Measurements from ENCODE around the gene SLC38A5. TPM values are rescaled to one million over a fixed set of nuclear protein-coding genes. Genes with fewer than 3 reads are reported as not detected.
A peak's percentile ranks its signal among the peaks of the same experiment; 100 is the strongest.

Gene SLC38A5
- total RNA-seq, 1 donor from 2014 or later = 36.0 TPM

DNA sequence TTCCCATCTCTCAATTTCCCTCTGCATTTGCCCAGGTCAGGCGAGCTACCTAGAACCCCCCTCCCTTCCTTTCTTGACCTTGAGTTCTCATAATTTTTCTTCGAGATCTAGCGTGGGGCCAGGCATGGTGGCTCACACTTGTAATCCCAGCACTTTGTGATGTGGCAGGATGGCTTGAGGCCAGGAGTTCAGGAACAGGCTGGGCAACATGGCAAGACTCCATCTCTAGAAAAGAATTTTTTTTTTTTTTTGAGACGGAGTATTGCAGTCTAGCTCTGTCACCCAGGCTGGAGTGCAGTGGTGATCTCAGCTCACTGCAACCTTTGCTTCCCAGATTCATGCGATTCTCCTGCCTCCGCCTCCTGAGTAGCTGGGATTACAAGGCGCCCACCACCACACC, 34.2 kb upstream of the SLC38A5 start:
- no peaks in the 10 kb centered on the region for H3K9me3 Mint-ChIP-seq (ENCODE audit: unreplicated experiment)
- Histone ChIP-seq H3K4me1 (ENCODE audit: insufficient read depth, low read length) (no peaks in the 10 kb centered on the region), H3K9ac (ENCODE audit: low read length) (no peak overlapping the region), H3K4me2 (ENCODE audit: low read length) (no peak overlapping the region), H3K27ac (ENCODE audit: low read depth, low read length) (no peak overlapping the region), H4K20me1 (ENCODE audit: insufficient read depth, low read length) (no peaks in the 10 kb centered on the region), H3K4me3 (ENCODE audit: insufficient read depth, low read depth, low read length) (no peak overlapping the region), H3K36me3 (ENCODE audit: insufficient read depth, low read length) (no peaks in the 10 kb centered on the region), H3K79me2 (ENCODE audit: insufficient read depth, low read length) (peaks cover 4% of the 10 kb centered on the region), H3K27me3 (ENCODE audit: insufficient read depth, low read length) (no peaks in the 10 kb centered on the region), H3K9me3 (ENCODE audit: insufficient read depth, low read depth, low read length) (no peaks in the 10 kb centered on the region), H2AFZ (ENCODE audit: low read depth, low read length) (no peak overlapping the region)
- H3K4me1 Mint-ChIP-seq (ENCODE audit: low read depth, unreplicated experiment) = peaks cover 7% of the 10 kb centered on the region
- no peaks in the 10 kb centered on the region for H3K36me3 Mint-ChIP-seq (ENCODE audit: low read depth, unreplicated experiment)
- no peaks in the 10 kb centered on the region for H3K27me3 Mint-ChIP-seq (ENCODE audit: low read depth, unreplicated experiment)
- TF ChIP-seq CTCF (IDR thresholded peaks at IDR 0.05; ENCODE audit: insufficient read depth, low read depth, low read length) (no peak), EZH2 (IDR thresholded peaks at IDR 0.05; ENCODE audit: insufficient read depth, low read length) (no peak)
- DNase-seq (ENCODE audit: low read depth) (no peak), FAIRE-seq (no peak)
- no peak overlapping the region for H3K27ac Mint-ChIP-seq (ENCODE audit: unreplicated experiment)
- peak overlapping the region; percentile 62 for H3K4me3 Mint-ChIP-seq (ENCODE audit: unreplicated experiment)

- H3K4me1 ChIP-seq (ENCODE audit: insufficient read depth, low read length) = peaks cover 11% of the 10 kb centered on the region
- H2AFZ ChIP-seq (ENCODE audit: low read depth, low read length) = no peak overlapping the region
- H4K20me1 ChIP-seq (ENCODE audit: insufficient read depth, low read length) = no peaks in the 10 kb centered on the region
- peak; percentile 96 for FAIRE-seq
- no peaks in the 10 kb centered on the region for H3K27me3 Mint-ChIP-seq (ENCODE audit: low read depth, unreplicated experiment)
- no peak overlapping the region for H3K4me3 ChIP-seq (ENCODE audit: insufficient read depth, low read depth, low read length)
- no peaks in the 10 kb centered on the region for H3K36me3 Mint-ChIP-seq (ENCODE audit: low read depth, unreplicated experiment)
- no peaks in the 10 kb centered on the region for H3K79me2 ChIP-seq (ENCODE audit: insufficient read depth, low read length)
- H3K4me3 Mint-ChIP-seq (ENCODE audit: unreplicated experiment) = peak overlapping the region; percentile 66
- no peak overlapping the region for H3K27ac Mint-ChIP-seq (ENCODE audit: unreplicated experiment)
- H3K27me3 ChIP-seq (ENCODE audit: insufficient read depth, low read length) = no peaks in the 10 kb centered on the region
- peak; percentile 85 for DNase-seq (ENCODE audit: low read depth)
- peak overlapping the region; percentile 38 for H3K4me2 ChIP-seq (ENCODE audit: low read length)
- H3K9me3 ChIP-seq (ENCODE audit: insufficient read depth, low read depth, low read length) = no peaks in the 10 kb centered on the region
- peak overlapping the region; percentile 61 for H3K27ac ChIP-seq (ENCODE audit: low read depth, low read length)
- H3K9me3 Mint-ChIP-seq (ENCODE audit: unreplicated experiment) = no peaks in the 10 kb centered on the region
- H3K9ac ChIP-seq (ENCODE audit: low read length) = peak overlapping the region; percentile 26
- TF ChIP-seq EZH2 (IDR thresholded peaks at IDR 0.05; ENCODE audit: insufficient read depth, low read length) = no peak
- TF ChIP-seq CTCF (IDR thresholded peaks at IDR 0.05; ENCODE audit: insufficient read depth, low read depth, low read length) = no peak
- H3K4me1 Mint-ChIP-seq (ENCODE audit: low read depth, unreplicated experiment) = peaks cover 15% of the 10 kb centered on the region
- H3K36me3 ChIP-seq (ENCODE audit: insufficient read depth, low read length) = no peaks in the 10 kb centered on the region
Observed at GRCh38 chrX:48498374-48498809, 28.3 kb upstream of the SLC38A5 start.

- no peak for FAIRE-seq
- no peaks in the 10 kb centered on the region for H3K36me3 Mint-ChIP-seq (ENCODE audit: low read depth, unreplicated experiment)
- Histone ChIP-seq H4K20me1 (ENCODE audit: insufficient read depth, low read length) (no peaks in the 10 kb centered on the region), H2AFZ (ENCODE audit: low read depth, low read length) (no peak overlapping the region), H3K36me3 (ENCODE audit: insufficient read depth, low read length) (no peaks in the 10 kb centered on the region), H3K27ac (ENCODE audit: low read depth, low read length) (peak overlapping the region; percentile 61), H3K79me2 (ENCODE audit: insufficient read depth, low read length) (no peaks in the 10 kb centered on the region), H3K9me3 (ENCODE audit: insufficient read depth, low read depth, low read length) (no peaks in the 10 kb centered on the region), H3K4me3 (ENCODE audit: insufficient read depth, low read depth, low read length) (no peak overlapping the region), H3K9ac (ENCODE audit: low read length) (peak overlapping the region; percentile 26), H3K27me3 (ENCODE audit: insufficient read depth, low read length) (no peaks in the 10 kb centered on the region), H3K4me1 (ENCODE audit: insufficient read depth, low read length) (peaks cover 11% of the 10 kb centered on the region), H3K4me2 (ENCODE audit: low read length) (peak overlapping the region; percentile 38)
- no peak overlapping the region for H3K27ac Mint-ChIP-seq (ENCODE audit: unreplicated experiment)
- H3K27me3 Mint-ChIP-seq (ENCODE audit: low read depth, unreplicated experiment) = no peaks in the 10 kb centered on the region
- peaks cover 11% of the 10 kb centered on the region for H3K4me1 Mint-ChIP-seq (ENCODE audit: low read depth, unreplicated experiment)
- no peaks in the 10 kb centered on the region for H3K9me3 Mint-ChIP-seq (ENCODE audit: unreplicated experiment)
- no peak overlapping the region for H3K4me3 Mint-ChIP-seq (ENCODE audit: unreplicated experiment)
- DNase-seq (ENCODE audit: low read depth) = no peak
- TF ChIP-seq CTCF (IDR thresholded peaks at IDR 0.05; ENCODE audit: insufficient read depth, low read depth, low read length) (no peak), EZH2 (IDR thresholded peaks at IDR 0.05; ENCODE audit: insufficient read depth, low read length) (no peak)
Observed at GRCh38 chrX:48497871-48498270, 27.8 kb upstream of the SLC38A5 start.
